ENCODE results near the gene CCDC141.
A peak's percentile ranks its signal among the peaks of the same experiment; 100 is the strongest.

The CCDC141 gene

GRCh38 chr2:178962805-178963433, 87.0 kb downstream of the CCDC141 start:
- no peak for DNase-seq (ENCODE audit: low spot score)

- DNase-seq (ENCODE audit: low spot score), result no peak
Observed at GRCh38 chr2:178962152-178962551, 87.8 kb downstream of the CCDC141 start.

- DNase-seq (ENCODE audit: low spot score), result no peak
Observed at GRCh38 chr2:178954049-178954448, 95.9 kb downstream of the CCDC141 start.

GRCh38 chr2:178951266-178952006, 98.5 kb downstream of the CCDC141 start:
- DNase-seq (ENCODE audit: low spot score), result no peak

- no peak for DNase-seq (ENCODE audit: low spot score)
Observed at GRCh38 chr2:178949584-178949983, 100.4 kb downstream of the CCDC141 start.

GRCh38 chr2:178949151-178949550, 100.8 kb downstream of the CCDC141 start:
- DNase-seq (ENCODE audit: low spot score), result no peak

GRCh38 chr2:178947006-178947405, 102.9 kb downstream of the CCDC141 start:
- no peak for DNase-seq (ENCODE audit: low spot score)

DNA sequence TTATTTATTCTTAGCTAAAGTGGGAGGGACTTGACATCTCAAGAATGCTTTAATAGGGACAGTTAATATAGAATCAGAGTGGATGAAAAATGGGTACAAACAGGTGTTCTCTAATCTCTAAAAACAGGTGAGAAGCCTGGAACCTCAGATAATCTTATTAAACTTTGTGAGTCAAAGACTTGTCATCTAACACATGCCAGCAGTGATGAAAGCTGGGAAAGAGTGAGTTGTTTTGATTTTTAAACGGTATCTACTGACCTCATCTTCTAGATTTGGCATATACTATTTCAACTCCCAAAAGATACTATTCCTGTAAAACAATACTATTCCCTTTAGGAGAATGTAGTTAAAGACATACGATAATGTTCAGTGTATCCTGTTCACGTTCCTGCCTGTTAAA, 103.4 kb downstream of the CCDC141 start:
- DNase-seq (ENCODE audit: low spot score), result no peak

DNA sequence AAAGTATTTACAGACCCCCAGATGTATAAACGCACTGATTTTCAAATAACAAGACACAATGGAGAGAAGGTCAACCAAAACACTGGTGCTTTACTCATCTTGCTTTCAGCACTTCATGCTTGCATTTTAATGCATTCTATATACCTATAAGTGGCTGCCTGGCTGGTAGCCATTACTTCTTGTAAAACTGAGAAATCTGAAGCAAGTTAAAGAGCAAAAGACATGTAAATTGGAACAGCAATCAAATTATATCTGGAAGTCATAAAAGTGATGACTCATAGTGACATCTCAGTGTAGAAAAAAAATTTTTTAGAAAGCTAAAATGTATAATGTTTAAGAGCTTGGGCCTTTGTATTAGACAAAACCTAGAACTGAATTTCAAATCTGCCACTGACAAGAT, 106.2 kb downstream of the CCDC141 start:
- DNase-seq (ENCODE audit: low spot score), result no peak

DNA sequence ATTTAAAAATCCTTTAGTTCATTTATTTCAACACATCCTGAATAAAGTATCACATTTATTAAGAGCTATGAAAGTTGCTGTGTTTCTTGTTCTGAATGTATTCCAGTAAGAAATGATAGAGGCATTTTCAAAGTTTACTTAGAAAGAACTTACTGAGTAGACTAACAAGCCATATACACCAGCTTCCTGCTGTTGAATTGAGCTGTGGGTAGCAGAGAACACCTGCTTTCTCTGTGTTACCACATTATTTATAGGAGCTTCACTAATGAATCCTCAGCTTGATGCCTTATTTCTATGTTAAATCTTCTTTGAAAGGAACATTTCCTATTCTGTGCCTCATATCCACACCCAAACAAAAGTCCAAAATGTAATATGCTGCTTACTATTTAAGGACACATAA, 115.4 kb downstream of the CCDC141 start:
- no peak for DNase-seq (ENCODE audit: low spot score)

DNA sequence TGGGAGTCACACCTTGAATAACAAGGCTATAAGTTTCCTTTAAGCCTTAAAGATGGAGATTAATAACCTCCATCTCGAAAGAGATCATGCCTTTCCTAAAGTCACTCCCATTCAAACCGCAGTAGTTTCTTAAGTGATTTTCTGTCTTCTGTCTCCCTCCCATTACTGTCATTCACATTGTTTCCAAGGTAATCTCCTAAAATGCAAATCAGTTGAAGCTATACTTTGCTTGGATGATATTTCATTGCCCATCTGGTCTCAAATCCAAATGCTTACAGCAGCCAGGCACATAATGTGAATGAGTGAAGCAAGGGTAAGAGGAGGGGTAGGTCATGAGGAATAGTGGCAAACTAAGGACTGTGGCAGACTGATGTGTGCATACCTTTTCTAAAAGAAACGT, 116.4 kb downstream of the CCDC141 start:
- DNase-seq (ENCODE audit: low spot score), result no peak

DNA sequence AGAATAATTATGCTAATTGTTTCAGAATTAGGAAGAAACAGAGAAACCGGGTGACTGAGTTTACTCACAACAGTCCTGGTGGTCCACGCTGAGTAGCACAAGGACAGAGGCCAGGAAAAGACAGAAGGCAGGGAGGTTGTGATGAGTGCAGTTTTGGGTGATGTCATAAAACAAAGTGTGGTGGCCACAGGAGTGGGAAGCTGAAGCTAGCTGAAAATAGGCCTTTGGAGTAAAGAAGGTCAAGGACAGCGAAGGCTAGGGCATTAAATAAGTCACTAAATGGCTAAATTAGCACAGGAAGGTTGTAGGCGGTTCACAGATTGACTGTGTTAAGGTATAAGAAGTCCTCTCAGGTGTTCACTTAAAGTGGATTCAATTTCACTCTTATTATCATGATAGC, 121.9 kb downstream of the CCDC141 start:
- DNase-seq (ENCODE audit: low spot score), result no peak

- DNase-seq (ENCODE audit: low spot score), result no peak
Observed at GRCh38 chr2:178927173-178927572, 122.8 kb downstream of the CCDC141 start.

- DNase-seq (ENCODE audit: low spot score), result no peak
Observed at GRCh38 chr2:178924817-178925216, 125.1 kb downstream of the CCDC141 start.

DNA sequence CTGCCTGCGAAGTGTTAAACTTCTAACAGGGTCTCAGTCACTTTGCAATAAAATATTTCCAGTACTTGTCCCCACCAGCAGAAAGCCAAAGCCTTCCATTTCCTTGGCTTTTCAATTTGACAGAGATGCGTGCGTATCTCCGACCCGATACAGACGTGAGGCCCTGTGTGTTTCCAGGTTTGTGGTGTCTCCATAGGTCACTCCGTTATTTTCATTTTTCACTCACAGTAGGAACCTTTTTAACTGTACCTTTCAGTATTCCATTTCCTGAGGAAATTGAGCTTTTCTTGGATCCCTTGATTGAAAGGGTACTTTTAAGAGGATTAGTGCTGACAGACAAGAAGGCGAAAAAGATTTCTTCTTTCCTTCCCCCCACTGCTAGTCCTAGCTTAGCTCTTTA, 126.4 kb downstream of the CCDC141 start:
- no peak for DNase-seq (ENCODE audit: low spot score)

DNA sequence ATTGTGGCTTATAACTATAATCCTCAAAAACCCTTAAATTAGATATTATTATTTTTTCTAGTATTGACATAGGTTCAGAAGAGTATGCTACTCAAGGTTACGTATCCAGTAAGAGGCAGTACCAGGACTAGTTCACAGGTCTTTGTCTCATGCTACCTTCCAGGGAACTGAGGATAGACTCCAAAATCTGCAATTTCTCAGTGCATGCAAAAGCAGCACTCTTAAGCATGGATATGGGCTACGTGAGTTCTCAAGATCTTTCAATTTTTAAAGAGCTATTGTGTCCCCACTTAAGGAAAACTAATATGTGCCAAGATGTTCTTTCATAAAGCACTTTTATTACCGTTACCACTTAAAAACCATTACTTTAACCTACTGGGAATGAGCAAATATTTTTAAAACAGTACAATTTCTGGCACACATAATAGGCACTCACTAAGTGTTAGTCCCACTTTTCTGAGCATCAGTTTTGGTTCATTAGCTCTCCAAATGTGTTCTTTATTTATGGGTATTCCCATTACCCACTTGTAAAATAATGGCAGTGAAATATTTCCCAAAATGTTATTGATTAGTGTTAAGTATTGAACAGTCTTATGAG, 128.9 kb downstream of the CCDC141 start:
- no peak for DNase-seq (ENCODE audit: low spot score)

DNA sequence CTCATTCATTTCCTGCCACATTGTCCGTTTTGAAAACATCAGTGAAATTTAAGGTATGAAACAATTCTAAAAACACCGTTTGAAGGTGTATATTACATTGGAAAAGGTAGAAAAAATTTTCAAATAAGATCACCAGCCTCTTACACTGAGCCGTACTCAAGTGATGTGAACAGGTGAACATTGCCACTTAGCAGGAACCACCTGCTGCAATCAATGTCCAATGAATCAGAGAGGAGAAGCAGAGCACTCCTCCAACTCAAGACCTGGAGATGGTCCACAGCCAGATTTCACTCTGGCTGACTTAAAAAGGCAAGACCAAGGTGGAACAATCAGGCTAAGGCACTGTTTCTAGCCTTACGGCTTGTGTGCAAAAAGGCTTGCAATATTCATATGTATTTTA, 132.4 kb downstream of the CCDC141 start:
- no peak for DNase-seq (ENCODE audit: low spot score)

DNA sequence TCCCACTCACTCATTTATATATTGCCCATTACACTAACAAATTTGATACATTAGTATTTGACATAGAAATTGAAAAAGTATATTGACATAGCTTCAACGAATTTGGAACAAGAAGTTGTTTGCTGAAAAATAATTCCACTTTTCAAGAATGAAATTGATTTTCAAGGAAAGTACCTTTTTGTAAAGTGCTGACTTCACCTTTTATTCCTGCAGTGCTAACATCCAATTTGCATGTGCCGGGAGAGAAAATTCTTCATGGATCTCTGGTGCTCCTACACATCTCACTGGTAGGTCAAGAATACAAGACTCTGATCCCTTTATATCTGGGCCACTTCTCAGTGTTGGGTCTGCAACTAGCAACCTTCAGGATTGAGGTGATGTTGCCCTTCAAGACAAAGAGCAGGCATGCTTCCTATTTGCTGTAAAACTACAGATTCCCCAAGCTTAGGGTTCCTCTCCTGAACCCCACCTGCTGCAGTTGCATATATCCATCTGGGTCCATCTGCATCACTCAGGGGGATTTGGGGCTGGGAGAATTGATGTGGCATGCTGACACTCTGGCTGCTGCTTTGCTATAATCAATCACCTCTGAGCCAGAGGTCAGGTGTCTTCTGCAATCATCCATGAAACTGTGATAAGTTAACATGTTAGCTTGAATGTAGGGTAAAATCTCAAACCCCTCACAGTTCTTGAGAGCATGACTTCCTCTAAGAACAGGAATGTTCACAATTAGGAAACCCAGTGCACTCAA, 134.3 kb downstream of the CCDC141 start:
- no peak for DNase-seq (ENCODE audit: low spot score)

GRCh38 chr2:178914259-178914849, 135.6 kb downstream of the CCDC141 start:
- peak; percentile 71 for DNase-seq (ENCODE audit: low spot score)

GRCh38 chr2:178913049-178913441, 136.9 kb downstream of the CCDC141 start:
- DNase-seq (ENCODE audit: low spot score), result no peak

DNA sequence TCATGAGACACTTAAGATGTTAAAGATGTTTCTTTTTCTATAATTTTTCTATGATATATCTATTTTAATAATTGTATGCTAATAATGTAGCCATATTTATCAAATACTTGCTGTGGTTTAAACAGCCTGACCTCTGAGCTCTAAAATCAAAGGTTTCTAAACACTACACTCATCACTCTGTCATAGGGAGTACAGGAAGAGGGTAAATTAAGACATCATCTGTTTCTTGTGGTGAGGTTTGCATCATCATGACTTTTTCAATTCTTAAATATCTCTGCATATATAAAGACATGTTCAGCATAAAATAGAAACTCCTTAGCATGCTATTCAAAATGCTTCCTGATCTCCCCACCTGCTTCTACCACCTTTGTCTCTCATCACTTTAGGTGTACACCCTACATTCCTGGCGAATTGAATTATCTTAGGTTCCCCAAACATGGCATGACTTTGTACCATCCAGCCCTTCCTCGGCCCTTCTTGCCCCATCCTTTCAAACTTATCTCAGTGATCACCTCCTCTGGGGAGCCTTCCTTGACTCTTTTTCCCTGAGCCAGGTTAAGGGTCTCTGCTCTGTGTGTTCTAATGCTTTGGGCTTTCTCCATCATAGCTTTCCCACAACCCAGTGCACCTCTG, 137.4 kb downstream of the CCDC141 start:
- DNase-seq (ENCODE audit: low spot score), result no peak

DNA sequence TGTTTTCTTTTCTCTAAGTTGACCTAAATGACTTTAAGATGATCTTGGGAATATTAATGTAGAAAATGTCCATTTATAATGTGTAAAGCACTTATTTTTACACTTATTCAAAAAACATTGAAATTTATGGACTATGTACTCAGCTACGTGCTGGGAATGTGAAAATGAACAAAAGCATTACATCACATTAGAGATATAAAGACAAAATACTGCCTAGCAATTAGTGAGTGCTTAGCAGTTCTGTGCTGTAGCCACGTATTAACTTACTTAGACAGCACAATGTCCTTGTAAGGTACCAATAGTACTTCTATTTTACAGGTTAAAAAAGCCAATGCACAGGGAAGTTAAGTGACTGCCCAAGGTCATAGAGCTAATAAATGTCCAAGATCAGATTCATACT, 138.9 kb downstream of the CCDC141 start:
- no peak for DNase-seq (ENCODE audit: low spot score)

All from left forelimb (tissue), 1 donor.